HEK293 (cell line): Measurements from ENCODE around the gene WDR43.

Experiments
- CTCF ChIA-PET: fragments of 350-600 bp; formaldehyde crosslinking; extraction: SDS; loops from one replicate; lab custom pipeline; 2021; ENCODE audit warnings: antibody characterized with exemption; lab: Yijun Ruan, JAX
- POLR2A ChIA-PET: fragments of 300-600 bp; formaldehyde crosslinking; extraction: SDS; loops from one replicate; lab custom pipeline; 2020; ENCODE audit warnings: antibody characterized with exemption, inconsistent platforms; lab: Yijun Ruan, JAX
- H3K27ac ChIP-seq: fragments of 200-500 bp; sonication (Bioruptor generic); 2 replicates; pipeline ENCODE4 v1.5.1; 2014; ENCODE audit warnings: low read depth, low read length, control low read depth, inconsistent platforms; ENCODE audit errors: extremely low read depth
- H3K36me3 ChIP-seq, 2 experiments: fragments of 200-500 bp in 1 of 2; sonication (Bioruptor generic) in 1 of 2; 1 replicate in 1 of 2; 2 replicates in 1 of 2; pipeline ENCODE4 v1.5.1; 2014 to 2017; ENCODE audit warnings: inconsistent platforms in 2 of 2, low read length in 2 of 2; ENCODE audit not compliant: control insufficient read depth in 2 of 2, insufficient read depth in 1 of 2
- H3K4me1 ChIP-seq: fragments of 200-500 bp; sonication (Bioruptor generic); 2 replicates; pipeline ENCODE4 v1.5.1; 2014; ENCODE audit warnings: mild to moderate bottlenecking, low read length, inconsistent platforms; ENCODE audit not compliant: control insufficient read depth, insufficient read depth
- H3K4me3 ChIP-seq: 2 replicates; pipeline ENCODE4 v1.5.1; 2011; ENCODE audit warnings: low read depth, mild to moderate bottlenecking, control low read depth, low read length, moderate library complexity
- H3K9me3 ChIP-seq: fragments of 200-500 bp; sonication (Bioruptor generic); 2 replicates; pipeline ENCODE4 v1.5.1; 2014; ENCODE audit warnings: low read depth, low read length, inconsistent platforms; ENCODE audit not compliant: control insufficient read depth, insufficient read depth
- FEZF1 ChIP-seq: fragments of 450-650 bp; formaldehyde crosslinking; IDR thresholded peaks from 2 replicates; pipeline ENCODE4 v1.5.1; 2016; ENCODE audit warnings: missing biosample characterization, missing genetic modification characterization
- GFI1B ChIP-seq: fragments of 450-650 bp; formaldehyde crosslinking; IDR thresholded peaks from 2 replicates; pipeline ENCODE4 v1.5.1; 2016; ENCODE audit warnings: missing biosample characterization, missing genetic modification characterization
- REPIN1 ChIP-seq: fragments of 450-650 bp; formaldehyde crosslinking; IDR thresholded peaks from 2 replicates; pipeline ENCODE4 v1.5.1; 2017; ENCODE audit warnings: missing biosample characterization, missing genetic modification characterization, low read depth
- SETDB1 ChIP-seq: IDR thresholded peaks from one replicate; pipeline ENCODE4 v1.6.1; 2017; ENCODE audit warnings: mild to moderate bottlenecking, low read length, moderate library complexity, mixed read lengths; ENCODE audit not compliant: insufficient read length
- ZFP3 ChIP-seq: fragments of 450-650 bp; formaldehyde crosslinking; IDR thresholded peaks from 2 replicates; pipeline ENCODE4 v1.5.1; 2016; ENCODE audit warnings: low read depth, missing biosample characterization, missing genetic modification characterization
- ZFP41 ChIP-seq: fragments of 450-650 bp; formaldehyde crosslinking; IDR thresholded peaks from 2 replicates; pipeline ENCODE4 v1.5.1; 2016; ENCODE audit warnings: missing biosample characterization, missing genetic modification characterization, borderline replicate concordance
- ZNF112 ChIP-seq: fragments of 450-650 bp; formaldehyde crosslinking; IDR thresholded peaks from 2 replicates; pipeline ENCODE4 v1.5.0; 2017; ENCODE audit warnings: missing biosample characterization, missing genetic modification characterization
- ZNF16 ChIP-seq: fragments of 450-650 bp; formaldehyde crosslinking; IDR thresholded peaks from 2 replicates; pipeline ENCODE4 v1.5.1; 2016; ENCODE audit warnings: low read depth, missing biosample characterization, missing genetic modification characterization
- ZNF223 ChIP-seq: fragments of 450-650 bp; formaldehyde crosslinking; IDR thresholded peaks from 2 replicates; pipeline ENCODE4 v1.5.1; 2016; ENCODE audit warnings: missing biosample characterization, missing genetic modification characterization
- ZNF473 ChIP-seq: fragments of 450-650 bp; formaldehyde crosslinking; IDR thresholded peaks from 2 replicates; pipeline ENCODE4 v1.5.1; 2017; ENCODE audit warnings: missing biosample characterization, missing genetic modification characterization
- ZNF623 ChIP-seq: fragments of 450-650 bp; formaldehyde crosslinking; IDR thresholded peaks from 2 replicates; pipeline ENCODE4 v1.5.1; 2016; ENCODE audit warnings: missing biosample characterization, missing genetic modification characterization
- ZNF658 ChIP-seq: fragments of 450-650 bp; formaldehyde crosslinking; IDR thresholded peaks from 2 replicates; pipeline ENCODE4; 2016; ENCODE audit warnings: missing biosample characterization, missing genetic modification characterization
- ZXDB ChIP-seq: fragments of 450-650 bp; formaldehyde crosslinking; IDR thresholded peaks from 2 replicates; pipeline ENCODE4 v1.5.1; 2016; ENCODE audit warnings: missing biosample characterization, missing genetic modification characterization
- TF ChIP-seq, protein P1 (sequence below): fragments of 450-650 bp; formaldehyde crosslinking; IDR thresholded peaks from 2 replicates; pipeline ENCODE4 v1.5.1; 2016; ENCODE audit warnings: missing biosample characterization, missing genetic modification characterization, low read depth
- TF ChIP-seq, protein P2 (sequence below): fragments of 450-650 bp; formaldehyde crosslinking; conservative IDR thresholded peaks from 2 replicates; pipeline ENCODE4 v1.5.1; 2016; ENCODE audit warnings: low read depth, missing biosample characterization, missing genetic modification characterization
- TF ChIP-seq, protein P3 (sequence below): fragments of 450-650 bp; formaldehyde crosslinking; IDR thresholded peaks from 2 replicates; pipeline ENCODE4 v1.5.1; 2016; ENCODE audit warnings: missing biosample characterization, missing genetic modification characterization
- TF ChIP-seq, protein P4 (sequence below): fragments of 450-650 bp; formaldehyde crosslinking; IDR thresholded peaks from 2 replicates; pipeline ENCODE4; 2016; ENCODE audit warnings: missing biosample characterization, missing genetic modification characterization
- TF ChIP-seq, protein P5 (sequence below): fragments of 450-650 bp; formaldehyde crosslinking; IDR thresholded peaks from 2 replicates; pipeline ENCODE4 v1.5.1; 2016; ENCODE audit warnings: missing biosample characterization, missing genetic modification characterization
- TF ChIP-seq, protein P6 (sequence below): fragments of 450-650 bp; IDR thresholded peaks from 2 replicates; pipeline ENCODE4 v1.5.1; 2018; ENCODE audit warnings: missing biosample characterization, missing genetic modification characterization
- TF ChIP-seq, protein P7 (sequence below): fragments of 450-650 bp; formaldehyde crosslinking; IDR thresholded peaks from 2 replicates; pipeline ENCODE4 v1.5.1; 2016; ENCODE audit warnings: missing biosample characterization, missing genetic modification characterization

WDR43 gene

DNA sequence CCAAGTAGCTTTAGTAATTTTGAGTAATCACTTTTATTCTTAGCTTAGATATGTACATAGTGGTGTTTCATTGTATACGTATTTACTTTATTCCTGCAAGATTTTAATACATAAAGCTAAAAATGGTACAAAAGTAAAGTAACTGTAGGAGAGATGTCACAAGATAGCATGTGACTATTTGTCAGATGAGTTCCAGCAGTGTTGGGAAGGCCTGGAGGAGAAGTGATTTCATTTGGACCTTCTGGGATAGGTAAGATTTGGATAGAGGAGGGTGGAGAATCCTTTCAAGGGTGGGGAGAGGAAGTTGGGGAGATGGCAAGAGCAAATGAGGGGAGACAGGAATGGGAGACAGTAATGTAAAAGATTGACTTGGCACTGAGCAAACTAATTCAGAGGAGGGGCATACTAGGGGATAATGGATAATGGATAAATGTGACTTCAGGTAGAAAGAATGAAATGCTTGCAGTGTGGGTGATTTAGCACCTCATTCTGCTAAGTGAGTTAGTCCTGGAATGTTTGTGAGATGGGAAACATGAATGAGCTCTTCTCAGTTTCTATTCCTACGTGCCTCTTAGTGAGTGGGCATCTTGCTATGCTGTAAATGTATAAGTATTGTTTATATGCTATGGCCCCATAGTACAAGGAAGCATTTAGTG is 10.5 kb downstream of the WDR43 start:
- Histone ChIP-seq H3K27ac (no peak overlapping the region), H3K4me3 (no peak overlapping the region), H3K36me3 (peaks cover 55 to 81% of the 10 kb centered on the region in 2 experiments), H3K4me1 (no peaks in the 10 kb centered on the region), H3K9me3 (no peaks in the 10 kb centered on the region)
- POLR2A ChIA-PET: interaction anchor here (0.7 to 1.0 kb wide), 2 partner anchors 11 to 1652 kb away, joined by 3 to 7 read pairs; partner anchors contain the start of gene WDR43
- CTCF ChIA-PET: interaction anchor here (1.2 kb wide), 1 partner anchor 84 kb away, joined by 3 read pairs; no protein-coding TSS in a partner anchor
- TF ChIP-seq, protein P1, sequence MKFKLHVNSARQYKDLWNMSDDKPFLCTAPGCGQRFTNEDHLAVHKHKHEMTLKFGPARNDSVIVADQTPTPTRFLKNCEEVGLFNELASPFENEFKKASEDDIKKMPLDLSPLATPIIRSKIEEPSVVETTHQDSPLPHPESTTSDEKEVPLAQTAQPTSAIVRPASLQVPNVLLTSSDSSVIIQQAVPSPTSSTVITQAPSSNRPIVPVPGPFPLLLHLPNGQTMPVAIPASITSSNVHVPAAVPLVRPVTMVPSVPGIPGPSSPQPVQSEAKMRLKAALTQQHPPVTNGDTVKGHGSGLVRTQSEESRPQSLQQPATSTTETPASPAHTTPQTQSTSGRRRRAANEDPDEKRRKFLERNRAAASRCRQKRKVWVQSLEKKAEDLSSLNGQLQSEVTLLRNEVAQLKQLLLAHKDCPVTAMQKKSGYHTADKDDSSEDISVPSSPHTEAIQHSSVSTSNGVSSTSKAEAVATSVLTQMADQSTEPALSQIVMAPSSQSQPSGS (tag by site-specific recombination): no peak
- TF ChIP-seq, protein P2, sequence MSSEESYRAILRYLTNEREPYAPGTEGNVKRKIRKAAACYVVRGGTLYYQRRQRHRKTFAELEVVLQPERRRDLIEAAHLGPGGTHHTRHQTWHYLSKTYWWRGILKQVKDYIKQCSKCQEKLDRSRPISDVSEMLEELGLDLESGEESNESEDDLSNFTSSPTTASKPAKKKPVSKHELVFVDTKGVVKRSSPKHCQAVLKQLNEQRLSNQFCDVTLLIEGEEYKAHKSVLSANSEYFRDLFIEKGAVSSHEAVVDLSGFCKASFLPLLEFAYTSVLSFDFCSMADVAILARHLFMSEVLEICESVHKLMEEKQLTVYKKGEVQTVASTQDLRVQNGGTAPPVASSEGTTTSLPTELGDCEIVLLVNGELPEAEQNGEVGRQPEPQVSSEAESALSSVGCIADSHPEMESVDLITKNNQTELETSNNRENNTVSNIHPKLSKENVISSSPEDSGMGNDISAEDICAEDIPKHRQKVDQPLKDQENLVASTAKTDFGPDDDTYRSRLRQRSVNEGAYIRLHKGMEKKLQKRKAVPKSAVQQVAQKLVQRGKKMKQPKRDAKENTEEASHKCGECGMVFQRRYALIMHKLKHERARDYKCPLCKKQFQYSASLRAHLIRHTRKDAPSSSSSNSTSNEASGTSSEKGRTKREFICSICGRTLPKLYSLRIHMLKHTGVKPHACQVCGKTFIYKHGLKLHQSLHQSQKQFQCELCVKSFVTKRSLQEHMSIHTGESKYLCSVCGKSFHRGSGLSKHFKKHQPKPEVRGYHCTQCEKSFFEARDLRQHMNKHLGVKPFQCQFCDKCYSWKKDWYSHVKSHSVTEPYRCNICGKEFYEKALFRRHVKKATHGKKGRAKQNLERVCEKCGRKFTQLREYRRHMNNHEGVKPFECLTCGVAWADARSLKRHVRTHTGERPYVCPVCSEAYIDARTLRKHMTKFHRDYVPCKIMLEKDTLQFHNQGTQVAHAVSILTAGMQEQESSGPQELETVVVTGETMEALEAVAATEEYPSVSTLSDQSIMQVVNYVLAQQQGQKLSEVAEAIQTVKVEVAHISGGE: no peak
- TF ChIP-seq ZNF473 (tag by site-specific recombination) (no peak), ZNF623 (tag by site-specific recombination) (no peak), ZFP3 (tag by site-specific recombination) (no peak), ZFP41 (tag by site-specific recombination) (no peak), ZNF658 (tag by site-specific recombination) (no peak), ZXDB (tag by site-specific recombination) (no peak), ZNF112 (tag by site-specific recombination) (no peak)
- TF ChIP-seq, protein P3, sequence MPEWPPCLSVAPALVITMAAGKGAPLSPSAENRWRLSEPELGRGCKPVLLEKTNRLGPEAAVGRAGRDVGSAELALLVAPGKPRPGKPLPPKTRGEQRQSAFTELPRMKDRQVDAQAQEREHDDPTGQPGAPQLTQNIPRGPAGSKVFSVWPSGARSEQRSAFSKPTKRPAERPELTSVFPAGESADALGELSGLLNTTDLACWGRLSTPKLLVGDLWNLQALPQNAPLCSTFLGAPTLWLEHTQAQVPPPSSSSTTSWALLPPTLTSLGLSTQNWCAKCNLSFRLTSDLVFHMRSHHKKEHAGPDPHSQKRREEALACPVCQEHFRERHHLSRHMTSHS (tag by site-specific recombination): no peak
- TF ChIP-seq, protein P4, sequence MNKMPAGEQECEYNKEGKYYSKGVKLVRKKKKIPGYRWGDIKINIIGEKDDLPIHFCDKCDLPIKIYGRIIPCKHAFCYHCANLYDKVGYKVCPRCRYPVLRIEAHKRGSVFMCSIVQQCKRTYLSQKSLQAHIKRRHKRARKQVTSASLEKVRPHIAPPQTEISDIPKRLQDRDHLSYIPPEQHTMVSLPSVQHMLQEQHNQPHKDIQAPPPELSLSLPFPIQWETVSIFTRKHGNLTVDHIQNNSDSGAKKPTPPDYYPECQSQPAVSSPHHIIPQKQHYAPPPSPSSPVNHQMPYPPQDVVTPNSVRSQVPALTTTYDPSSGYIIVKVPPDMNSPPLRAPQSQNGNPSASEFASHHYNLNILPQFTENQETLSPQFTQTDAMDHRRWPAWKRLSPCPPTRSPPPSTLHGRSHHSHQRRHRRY (tag by site-specific recombination): no peak
- TF ChIP-seq, protein P5, sequence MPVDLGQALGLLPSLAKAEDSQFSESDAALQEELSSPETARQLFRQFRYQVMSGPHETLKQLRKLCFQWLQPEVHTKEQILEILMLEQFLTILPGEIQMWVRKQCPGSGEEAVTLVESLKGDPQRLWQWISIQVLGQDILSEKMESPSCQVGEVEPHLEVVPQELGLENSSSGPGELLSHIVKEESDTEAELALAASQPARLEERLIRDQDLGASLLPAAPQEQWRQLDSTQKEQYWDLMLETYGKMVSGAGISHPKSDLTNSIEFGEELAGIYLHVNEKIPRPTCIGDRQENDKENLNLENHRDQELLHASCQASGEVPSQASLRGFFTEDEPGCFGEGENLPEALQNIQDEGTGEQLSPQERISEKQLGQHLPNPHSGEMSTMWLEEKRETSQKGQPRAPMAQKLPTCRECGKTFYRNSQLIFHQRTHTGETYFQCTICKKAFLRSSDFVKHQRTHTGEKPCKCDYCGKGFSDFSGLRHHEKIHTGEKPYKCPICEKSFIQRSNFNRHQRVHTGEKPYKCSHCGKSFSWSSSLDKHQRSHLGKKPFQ (tag by site-specific recombination): no peak
- TF ChIP-seq, protein P6, sequence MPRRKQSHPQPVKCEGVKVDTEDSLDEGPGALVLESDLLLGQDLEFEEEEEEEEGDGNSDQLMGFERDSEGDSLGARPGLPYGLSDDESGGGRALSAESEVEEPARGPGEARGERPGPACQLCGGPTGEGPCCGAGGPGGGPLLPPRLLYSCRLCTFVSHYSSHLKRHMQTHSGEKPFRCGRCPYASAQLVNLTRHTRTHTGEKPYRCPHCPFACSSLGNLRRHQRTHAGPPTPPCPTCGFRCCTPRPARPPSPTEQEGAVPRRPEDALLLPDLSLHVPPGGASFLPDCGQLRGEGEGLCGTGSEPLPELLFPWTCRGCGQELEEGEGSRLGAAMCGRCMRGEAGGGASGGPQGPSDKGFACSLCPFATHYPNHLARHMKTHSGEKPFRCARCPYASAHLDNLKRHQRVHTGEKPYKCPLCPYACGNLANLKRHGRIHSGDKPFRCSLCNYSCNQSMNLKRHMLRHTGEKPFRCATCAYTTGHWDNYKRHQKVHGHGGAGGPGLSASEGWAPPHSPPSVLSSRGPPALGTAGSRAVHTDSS (tag by site-specific recombination): no peak

DNA sequence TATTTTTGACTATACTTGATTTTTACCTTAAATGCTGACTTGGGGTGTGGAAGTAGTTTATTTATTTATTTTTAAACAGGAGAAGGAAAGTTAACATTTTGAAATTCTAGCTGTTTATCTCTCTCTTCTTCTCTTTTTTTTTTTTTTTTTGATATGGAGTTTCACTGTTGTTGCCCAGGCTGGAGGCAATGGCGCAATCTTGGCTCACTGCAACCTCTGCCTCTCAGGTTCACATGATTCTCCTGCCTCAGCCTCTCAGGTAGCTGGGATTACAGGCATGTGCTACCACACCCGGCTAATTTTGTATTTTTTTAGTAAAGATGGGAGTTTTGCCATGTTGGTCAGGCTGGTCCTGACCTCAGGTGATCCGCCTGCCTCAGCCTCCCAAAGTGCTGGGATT is 11.1 kb downstream of the WDR43 start:
- Histone ChIP-seq H3K36me3 (peaks cover 59 to 85% of the 10 kb centered on the region in 2 experiments), H3K27ac (no peak overlapping the region), H3K4me1 (no peaks in the 10 kb centered on the region)
- POLR2A ChIA-PET: interaction anchor here (1.0 kb wide), 1 partner anchor 11 kb away, joined by 7 read pairs; the partner anchor contains the start of gene WDR43
- CTCF ChIA-PET: interaction anchor here (1.2 kb wide), 1 partner anchor 85 kb away, joined by 3 read pairs; no protein-coding TSS in a partner anchor
- TF ChIP-seq FEZF1 (tag by site-specific recombination) (no peak), SETDB1 (no peak), ZNF223 (tag by site-specific recombination) (no peak), REPIN1 (tag by site-specific recombination) (no peak), ZNF16 (tag by site-specific recombination) (no peak), GFI1B (tag by site-specific recombination) (no peak)
- TF ChIP-seq, protein P7, sequence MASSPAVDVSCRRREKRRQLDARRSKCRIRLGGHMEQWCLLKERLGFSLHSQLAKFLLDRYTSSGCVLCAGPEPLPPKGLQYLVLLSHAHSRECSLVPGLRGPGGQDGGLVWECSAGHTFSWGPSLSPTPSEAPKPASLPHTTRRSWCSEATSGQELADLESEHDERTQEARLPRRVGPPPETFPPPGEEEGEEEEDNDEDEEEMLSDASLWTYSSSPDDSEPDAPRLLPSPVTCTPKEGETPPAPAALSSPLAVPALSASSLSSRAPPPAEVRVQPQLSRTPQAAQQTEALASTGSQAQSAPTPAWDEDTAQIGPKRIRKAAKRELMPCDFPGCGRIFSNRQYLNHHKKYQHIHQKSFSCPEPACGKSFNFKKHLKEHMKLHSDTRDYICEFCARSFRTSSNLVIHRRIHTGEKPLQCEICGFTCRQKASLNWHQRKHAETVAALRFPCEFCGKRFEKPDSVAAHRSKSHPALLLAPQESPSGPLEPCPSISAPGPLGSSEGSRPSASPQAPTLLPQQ: no peak
- TF ChIP-seq, protein P5 (tag by site-specific recombination): no peak
- TF ChIP-seq, all 188 proteins: peak for 0
- Histone ChIP-seq H3K4me3 (no peak overlapping the region), H3K9me3 (no peaks in the 10 kb centered on the region)
